Dendritic cell treated with granulocyte-macrophage colony-stimulating factor and Interleukin-4, amounts not matched to agents 40 ng/mL and 50 ng/mL, for 4 days (primary cell): ENCODE measurements around the gene RLN3.

ENCODE experiments used
- H3K27ac Mint-ChIP-seq: one replicate; pipeline ENCODE4 v1.8.0; 2022; ENCODE audit warnings: mild to moderate bottlenecking, mixed read lengths
- H3K27me3 Mint-ChIP-seq: one replicate; pipeline ENCODE4 v1.8.0; 2022; ENCODE audit warnings: mild to moderate bottlenecking, mixed read lengths
- H3K36me3 Mint-ChIP-seq: one replicate; pipeline ENCODE4 v1.8.0; 2022; ENCODE audit warnings: low read depth, mixed read lengths
- H3K4me1 Mint-ChIP-seq: one replicate; pipeline ENCODE4 v1.8.0; 2022; ENCODE audit warnings: low read depth, mixed read lengths
- H3K4me3 Mint-ChIP-seq: one replicate; pipeline ENCODE4 v1.8.0; 2022; ENCODE audit warnings: mild to moderate bottlenecking, moderate library complexity, mixed read lengths
- H3K9me3 Mint-ChIP-seq: one replicate; pipeline ENCODE4 v1.8.0; 2022; ENCODE audit warnings: mixed read lengths
- intact Hi-C: fragments of 100-400 bp; cut with micrococcal nuclease; formaldehyde crosslinking; loops from one replicate; pipeline ENCODE4 v1.15.0; 2022

Gene RLN3

GRCh38 chr19:14056741-14057356, 28.9 kb downstream of the RLN3 start:
- Mint-ChIP-seq H3K27ac (no peak overlapping the region), H3K27me3 (peaks cover 73% of the 10 kb centered on the region), H3K4me1 (peaks cover 28% of the 10 kb centered on the region), H3K9me3 (no peaks in the 10 kb centered on the region), H3K36me3 (peaks cover 11% of the 10 kb centered on the region), H3K4me3 (no peak overlapping the region)
- intact Hi-C loops: no loop called here

DNA sequence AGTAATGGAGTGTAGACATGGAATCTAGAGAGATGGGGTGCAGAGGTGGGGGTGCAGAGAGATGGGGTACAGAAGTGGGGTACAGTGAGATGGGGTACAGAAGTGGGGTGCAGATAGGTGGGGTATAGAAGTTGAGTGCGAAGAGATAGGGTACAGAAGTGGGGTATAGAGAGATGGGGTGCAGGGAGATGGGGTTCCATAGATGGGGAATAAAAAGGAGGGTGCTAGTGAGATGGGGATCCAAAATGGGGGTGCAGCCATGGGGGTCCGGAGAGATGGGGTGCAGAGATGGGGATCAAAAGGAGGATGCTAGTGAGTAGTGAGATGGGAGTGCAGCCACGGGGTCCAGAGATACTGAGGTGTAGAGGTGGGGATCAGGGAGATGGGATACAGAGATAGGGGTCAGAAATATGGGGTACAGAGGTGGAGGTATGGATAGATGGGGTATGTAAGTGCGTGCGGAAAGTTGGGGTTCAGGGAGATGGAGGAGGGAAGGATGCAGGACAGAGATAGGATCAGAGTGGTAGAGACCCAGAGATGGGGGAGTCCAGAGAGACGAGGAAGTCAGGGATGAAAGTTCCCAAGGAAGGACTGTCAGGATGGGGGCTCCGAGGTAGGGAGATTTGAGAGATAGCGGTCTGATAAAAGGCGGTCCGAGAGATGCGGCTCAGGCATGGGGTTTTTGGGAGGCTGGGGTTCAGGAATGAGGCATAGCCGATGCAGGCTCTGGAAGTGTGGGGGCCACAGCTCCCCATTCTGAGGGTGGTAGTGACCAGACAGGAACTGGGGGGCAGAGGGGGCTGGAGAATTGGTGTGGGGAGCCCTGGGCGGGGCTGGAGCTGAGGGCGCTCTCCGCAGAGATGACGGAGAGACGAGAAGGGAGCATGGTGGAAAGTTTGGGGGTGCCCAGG, 30.5 kb downstream of the RLN3 start:
- H3K36me3 Mint-ChIP-seq: no peaks in the 10 kb centered on the region
- peaks cover 28% of the 10 kb centered on the region for H3K4me1 Mint-ChIP-seq
- H3K9me3 Mint-ChIP-seq: no peaks in the 10 kb centered on the region
- intact Hi-C loops: no loop called here
- H3K4me3 Mint-ChIP-seq: no peak overlapping the region
- H3K27ac Mint-ChIP-seq: no peak overlapping the region
- H3K27me3 Mint-ChIP-seq: peaks cover 74% of the 10 kb centered on the region

GRCh38 chr19:14059093-14059480, 31.1 kb downstream of the RLN3 start:
- Mint-ChIP-seq H3K4me3 (no peak overlapping the region), H3K27me3 (peaks cover 71% of the 10 kb centered on the region), H3K9me3 (no peaks in the 10 kb centered on the region), H3K27ac (no peak overlapping the region), H3K36me3 (no peaks in the 10 kb centered on the region), H3K4me1 (peaks cover 25% of the 10 kb centered on the region)
- intact Hi-C loops: no loop called here

GRCh38 chr19:14059652-14060155, 31.8 kb downstream of the RLN3 start:
- no peaks in the 10 kb centered on the region for H3K9me3 Mint-ChIP-seq
- peaks cover 64% of the 10 kb centered on the region for H3K27me3 Mint-ChIP-seq
- no peak overlapping the region for H3K27ac Mint-ChIP-seq
- H3K4me1 Mint-ChIP-seq: peaks cover 18% of the 10 kb centered on the region
- intact Hi-C loops: no loop called here
- H3K36me3 Mint-ChIP-seq: no peaks in the 10 kb centered on the region
- H3K4me3 Mint-ChIP-seq: no peak overlapping the region

DNA sequence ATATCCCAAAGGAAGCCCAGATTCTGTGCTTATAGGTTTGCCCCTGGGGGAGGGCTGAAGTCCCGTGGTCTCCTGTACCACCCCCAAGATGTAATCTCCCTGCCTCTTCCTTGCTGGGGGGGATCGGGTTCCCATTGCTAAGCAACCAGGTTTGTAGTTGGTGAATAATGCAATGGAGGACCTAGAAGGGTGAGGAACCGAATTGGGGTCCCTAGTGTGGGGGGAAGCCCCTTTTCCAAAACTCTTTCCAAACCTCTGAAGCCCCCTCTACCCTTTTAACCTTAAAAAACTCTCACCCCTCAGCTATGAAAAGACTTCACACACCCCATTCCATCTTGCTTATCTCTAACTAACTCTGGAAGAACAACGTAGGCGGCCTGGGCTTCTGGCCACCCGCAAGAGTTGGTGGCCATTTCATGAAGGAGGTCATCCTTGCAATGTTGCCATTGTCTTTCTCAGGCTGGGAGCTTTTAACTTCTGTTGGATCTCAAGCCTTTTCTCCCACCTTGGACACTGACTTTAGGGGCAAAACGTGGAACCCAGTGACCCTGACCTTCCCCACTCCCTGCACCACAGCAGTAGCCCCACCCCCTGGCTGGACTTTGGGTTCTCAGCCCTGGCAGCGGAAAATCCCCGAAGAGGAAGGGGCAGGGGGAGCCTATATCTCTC, 33.3 kb downstream of the RLN3 start:
- peaks cover 58% of the 10 kb centered on the region for H3K27me3 Mint-ChIP-seq
- no peak overlapping the region for H3K27ac Mint-ChIP-seq
- H3K36me3 Mint-ChIP-seq: no peaks in the 10 kb centered on the region
- intact Hi-C loops: no loop called here
- no peak overlapping the region for H3K4me3 Mint-ChIP-seq
- H3K9me3 Mint-ChIP-seq: no peaks in the 10 kb centered on the region
- peaks cover 20% of the 10 kb centered on the region for H3K4me1 Mint-ChIP-seq

DNA sequence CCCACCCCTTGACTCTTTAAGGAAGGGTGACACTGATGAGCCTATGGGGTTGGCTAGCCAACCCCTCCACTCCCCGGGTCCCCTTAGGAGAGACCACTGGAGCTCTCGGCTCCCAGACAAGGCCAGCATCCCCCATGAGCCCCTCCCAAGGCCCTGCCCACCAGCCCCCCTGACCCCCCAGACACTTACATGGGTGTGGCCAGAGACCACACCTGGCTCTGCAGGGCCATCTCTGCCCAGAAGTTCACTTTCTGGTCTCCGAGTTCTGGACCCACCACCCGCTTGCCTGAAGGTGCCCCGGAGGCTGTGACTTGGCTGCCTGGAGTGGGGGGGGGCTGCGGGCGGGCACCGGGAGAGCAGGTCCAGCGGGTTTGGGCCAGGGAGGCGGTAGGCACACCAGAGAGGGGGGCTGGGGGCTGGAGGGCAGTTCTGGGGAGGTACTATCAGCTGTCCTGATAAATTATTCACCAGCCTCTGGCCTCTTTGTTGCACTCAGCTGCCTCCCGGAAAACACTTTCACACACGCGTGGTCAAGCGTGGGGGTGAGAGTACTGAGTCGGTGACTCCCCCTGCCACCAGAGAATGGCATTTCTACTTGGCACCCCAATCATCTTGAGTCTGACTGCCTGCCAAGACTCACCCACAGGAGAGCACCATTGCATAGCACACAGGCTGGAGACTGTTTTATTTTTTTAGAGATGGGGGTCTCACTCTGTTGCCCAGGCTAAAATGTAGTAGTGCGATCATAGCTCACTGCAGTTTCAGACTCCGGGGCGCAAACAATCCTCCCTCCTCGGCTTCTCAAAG, 34.0 kb downstream of the RLN3 start, which contains the start of gene PALM3:
Gene PALM3 (minus strand): TSS at position 326 of the 807 bp plus-strand sequence. CDS start 96 bp downstream, at position 230.
- intact Hi-C loops: no loop called here
- Mint-ChIP-seq H3K4me1 (peaks cover 26% of the 10 kb centered on the region), H3K9me3 (no peaks in the 10 kb centered on the region), H3K27me3 (peaks cover 54% of the 10 kb centered on the region), H3K27ac (no peak within 1 kb of the TSS), H3K4me3 (no peak within 1 kb of the TSS), H3K36me3 (no peaks in the 10 kb centered on the region)

DNA sequence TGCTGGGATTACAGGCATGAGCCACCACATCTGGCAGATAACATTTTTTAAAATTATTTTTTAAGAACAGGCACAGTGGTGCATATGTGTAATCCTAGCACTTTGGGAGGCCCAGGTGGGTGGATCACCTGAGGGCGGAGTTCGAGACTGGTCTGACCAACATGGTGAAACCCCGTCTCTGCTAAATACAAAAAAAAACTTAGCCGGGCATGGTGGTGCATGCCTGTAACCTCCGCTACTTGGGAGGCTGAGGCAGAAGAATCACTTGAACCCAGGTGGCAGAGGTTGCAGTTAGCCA, 34.6 kb downstream of the RLN3 start:
- peaks cover 52% of the 10 kb centered on the region for H3K27me3 Mint-ChIP-seq
- peaks cover 26% of the 10 kb centered on the region for H3K4me1 Mint-ChIP-seq
- no peaks in the 10 kb centered on the region for H3K9me3 Mint-ChIP-seq
- no peak overlapping the region for H3K27ac Mint-ChIP-seq
- H3K4me3 Mint-ChIP-seq: no peak overlapping the region
- no peaks in the 10 kb centered on the region for H3K36me3 Mint-ChIP-seq
- intact Hi-C loops: no loop called here

DNA sequence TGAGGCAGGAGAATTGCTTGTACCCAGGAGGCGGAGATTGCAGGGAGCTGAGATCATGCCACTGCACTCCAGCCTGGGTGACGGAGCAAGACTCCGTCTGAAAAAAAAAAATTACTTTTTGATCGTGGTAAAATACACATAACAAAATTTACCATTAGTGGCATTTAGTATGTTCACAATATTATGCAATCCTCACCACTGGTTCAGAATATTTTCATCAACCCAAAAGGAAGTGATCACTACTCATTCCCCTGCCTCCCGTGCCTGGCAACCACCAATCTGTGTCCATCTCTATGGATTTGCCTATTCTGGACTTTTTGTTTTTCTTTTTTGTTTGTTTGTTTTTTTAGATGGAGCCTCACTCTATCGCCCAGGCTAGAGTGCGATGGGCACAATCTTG, 35.2 kb downstream of the RLN3 start:
- Mint-ChIP-seq H3K4me3 (no peak overlapping the region), H3K27ac (no peak overlapping the region), H3K36me3 (no peaks in the 10 kb centered on the region), H3K27me3 (peaks cover 46% of the 10 kb centered on the region), H3K4me1 (peaks cover 20% of the 10 kb centered on the region), H3K9me3 (no peaks in the 10 kb centered on the region)
- intact Hi-C loops: no loop called here

DNA sequence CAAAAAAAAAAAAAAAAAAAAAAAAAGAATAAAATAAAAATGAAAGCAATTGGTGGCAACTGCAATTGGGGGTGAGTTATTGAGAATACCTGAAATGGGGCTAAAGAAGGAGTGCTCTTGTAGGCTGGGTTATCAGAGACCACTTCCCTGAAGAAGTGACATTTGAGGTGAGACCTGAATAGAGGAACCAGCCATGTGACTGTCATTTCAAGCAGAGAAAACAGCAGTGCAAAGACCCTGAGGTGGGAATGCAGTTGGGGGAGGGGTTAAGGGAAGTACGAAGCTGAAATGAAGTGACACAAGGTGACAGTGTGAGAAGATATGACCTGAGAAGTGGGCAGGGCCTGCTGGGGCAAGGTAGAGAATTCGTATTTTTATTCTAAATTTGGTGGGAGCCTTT, 38.2 kb downstream of the RLN3 start:
- no peak overlapping the region for H3K27ac Mint-ChIP-seq
- peaks cover 10% of the 10 kb centered on the region for H3K4me1 Mint-ChIP-seq
- H3K4me3 Mint-ChIP-seq: no peak overlapping the region
- no peaks in the 10 kb centered on the region for H3K9me3 Mint-ChIP-seq
- no peaks in the 10 kb centered on the region for H3K36me3 Mint-ChIP-seq
- peaks cover 34% of the 10 kb centered on the region for H3K27me3 Mint-ChIP-seq
- intact Hi-C loops: no loop called here

GRCh38 chr19:14070268-14071050, 42.5 kb downstream of the RLN3 start:
- Mint-ChIP-seq H3K36me3 (peaks cover 17% of the 10 kb centered on the region), H3K4me1 (peaks cover 40% of the 10 kb centered on the region), H3K4me3 (no peak overlapping the region), H3K27me3 (peaks cover 43% of the 10 kb centered on the region), H3K9me3 (no peaks in the 10 kb centered on the region), H3K27ac (no peak overlapping the region)
- intact Hi-C loops: loop anchor here (5.0 kb wide), 1 partner anchor 188 kb away; no protein-coding TSS in a partner anchor

- intact Hi-C loops: loop anchor here (2.0 to 5.0 kb wide), 2 partner anchors 64 to 190 kb away; partner anchors contain the start of gene ASF1B
- no peaks in the 10 kb centered on the region for H3K9me3 Mint-ChIP-seq
- peaks cover 42% of the 10 kb centered on the region for H3K4me1 Mint-ChIP-seq
- H3K4me3 Mint-ChIP-seq: peak within 1 kb of the TSS; percentile 100
- peak within 1 kb of the TSS; percentile 93 for H3K27ac Mint-ChIP-seq
- peaks cover 36% of the 10 kb centered on the region for H3K27me3 Mint-ChIP-seq
- peaks cover 17% of the 10 kb centered on the region for H3K36me3 Mint-ChIP-seq
Measured at GRCh38 chr19:14072535-14073260, 44.8 kb downstream of the RLN3 start, which contains the start of gene MISP3. TSS of gene MISP3 (plus strand) at chr19:14072786. CDS start at chr19:14073310, 524 bp downstream.

GRCh38 chr19:14073261-14073924, 45.4 kb downstream of the RLN3 start:
- Mint-ChIP-seq H3K36me3 (peaks cover 17% of the 10 kb centered on the region), H3K4me1 (peaks cover 46% of the 10 kb centered on the region), H3K9me3 (no peaks in the 10 kb centered on the region), H3K4me3 (peak overlapping the region; percentile 100), H3K27ac (peak overlapping the region; percentile 93), H3K27me3 (peaks cover 36% of the 10 kb centered on the region)
- intact Hi-C loops: loop anchor here (2.0 to 5.0 kb wide), 2 partner anchors 63 to 191 kb away; partner anchors contain the start of gene ASF1B
